Measurements from ENCODE around the gene GPSM3. TPM values are rescaled to one million over a fixed set of nuclear protein-coding genes. Genes with fewer than 3 reads are reported as not detected.
"Not testable (repeated sequence)": the region's sequence is repeated elsewhere in the genome, so short reads cannot be mapped to it uniquely, and the experiment has no call there.

The GPSM3 gene
- total and polyA plus RNA-seq, 2 experiments from 2014 or later, result 14.5 to 18.0 TPM

GRCh38 chr6:32148289-32149091 lies 44.0 kb downstream of the GPSM3 start:
- no peaks in the 10 kb centered on the region for H3K9me3 ChIP-seq (ENCODE audit: low read depth)
- peaks cover 30% of the 10 kb centered on the region for H3K27me3 ChIP-seq
- H3K4me1 ChIP-seq (ENCODE audit: low read depth), result peaks cover 22% of the 10 kb centered on the region
- TF ChIP-seq CTCF (IDR thresholded peaks at IDR 0.05; ENCODE audit: low read depth, low read length), result no peak
- no peak overlapping the region for H3K4me3 ChIP-seq
- DNase-seq (ENCODE audit: low read depth in 1 of 2, low spot score in 1 of 2), result no peak
- no peaks in the 10 kb centered on the region for H3K36me3 ChIP-seq
- no peak overlapping the region for H3K27ac ChIP-seq

GRCh38 chr6:32147401-32148132 lies 44.9 kb downstream of the GPSM3 start:
- Histone ChIP-seq H3K27me3 (peaks cover 30% of the 10 kb centered on the region), H3K9me3 (ENCODE audit: low read depth) (no peaks in the 10 kb centered on the region), H3K36me3 (no peaks in the 10 kb centered on the region), H3K4me1 (ENCODE audit: low read depth) (peaks cover 17% of the 10 kb centered on the region), H3K4me3 (no peak overlapping the region), H3K27ac (no peak overlapping the region)
- no peak for TF ChIP-seq CTCF (IDR thresholded peaks at IDR 0.05; ENCODE audit: low read depth, low read length)
- DNase-seq (ENCODE audit: low read depth in 1 of 2, low spot score in 1 of 2), result no peak

GRCh38 chr6:32146687-32147086 lies 45.8 kb downstream of the GPSM3 start:
- Histone ChIP-seq H3K9me3 (ENCODE audit: low read depth) (no peaks in the 10 kb centered on the region), H3K27ac (peak overlapping the region; percentile 64), H3K36me3 (no peaks in the 10 kb centered on the region), H3K4me3 (no peak overlapping the region), H3K27me3 (peaks cover 30% of the 10 kb centered on the region), H3K4me1 (ENCODE audit: low read depth) (peaks cover 10% of the 10 kb centered on the region)
- no peak for TF ChIP-seq CTCF (IDR thresholded peaks at IDR 0.05; ENCODE audit: low read depth, low read length)
- DNase-seq (ENCODE audit: low read depth in 1 of 2, low spot score in 1 of 2), result peak in 1 of 2 donors; percentile 11

GRCh38 chr6:32146287-32146686 lies 46.2 kb downstream of the GPSM3 start:
- TF ChIP-seq CTCF (IDR thresholded peaks at IDR 0.05; ENCODE audit: low read depth, low read length), result no peak
- no peaks in the 10 kb centered on the region for H3K9me3 ChIP-seq (ENCODE audit: low read depth)
- DNase-seq (ENCODE audit: low read depth in 1 of 2, low spot score in 1 of 2), result peak in 1 of 2 donors; percentile 33
- H3K4me1 ChIP-seq (ENCODE audit: low read depth), result peaks cover 10% of the 10 kb centered on the region
- no peaks in the 10 kb centered on the region for H3K36me3 ChIP-seq
- H3K27ac ChIP-seq, result peak overlapping the region; percentile 64
- H3K27me3 ChIP-seq, result peaks cover 26% of the 10 kb centered on the region
- H3K4me3 ChIP-seq, result no peak overlapping the region

- H3K4me1 ChIP-seq (ENCODE audit: low read depth), result peaks cover 10% of the 10 kb centered on the region
- not testable (repeated sequence) for H3K9me3 ChIP-seq (ENCODE audit: low read depth); DNase-seq (ENCODE audit: low read depth in 1 of 2, low spot score in 1 of 2); H3K27me3 ChIP-seq; H3K36me3 ChIP-seq; H3K4me3 ChIP-seq; H3K27ac ChIP-seq
Observed at GRCh38 chr6:32144238-32144637, 48.2 kb downstream of the GPSM3 start.

Other genes with a start within 250 kb of the GPSM3 start
- gene CFB, start 246.5 kb downstream of the GPSM3 start, total RNA-seq, result 0.42 and 0.66 TPM in 2 replicates
- gene CFB, start 246.5 kb downstream of the GPSM3 start, polyA plus RNA-seq, result 1.3 TPM in 1 of 2 replicates, not detected in the other
- 165 and 186 TPM in 2 replicates for gene NELFE, start 233.7 kb downstream of the GPSM3 start, total RNA-seq
- 146 and 201 TPM in 2 replicates for gene NELFE, start 233.7 kb downstream of the GPSM3 start, polyA plus RNA-seq
- 36.4 and 62.6 TPM in 2 replicates for gene SKIC2, start 233.5 kb downstream of the GPSM3 start, total RNA-seq
- gene SKIC2, start 233.5 kb downstream of the GPSM3 start, polyA plus RNA-seq, result 53.1 and 68.5 TPM in 2 replicates
- gene DXO, start 220.5 kb downstream of the GPSM3 start, total RNA-seq, result 36.7 and 44.9 TPM in 2 replicates
- 37.6 and 49.9 TPM in 2 replicates for gene DXO, start 220.5 kb downstream of the GPSM3 start, polyA plus RNA-seq
- gene C4A, start 210.6 kb downstream of the GPSM3 start, total RNA-seq, result 2.1 and 2.2 TPM in 2 replicates
- 1.9 and 2.5 TPM in 2 replicates for gene C4A, start 210.6 kb downstream of the GPSM3 start, polyA plus RNA-seq
- gene C4B, start 177.8 kb downstream of the GPSM3 start, total RNA-seq, result 4.1 and 4.2 TPM in 2 replicates
- 2.7 and 5.8 TPM in 2 replicates for gene C4B, start 177.8 kb downstream of the GPSM3 start, polyA plus RNA-seq
- 0.92 and 1.0 TPM in 2 replicates for gene CYP21A2, start 154.2 kb downstream of the GPSM3 start, total RNA-seq
- gene CYP21A2, start 154.2 kb downstream of the GPSM3 start, polyA plus RNA-seq, result 0.62 TPM in 1 of 2 replicates, not detected in the other
- 3.0 and 9.3 TPM in 2 replicates for gene TNXB, start 83.3 kb downstream of the GPSM3 start, total RNA-seq
- 0.92 and 1.7 TPM in 2 replicates for gene TNXB, start 83.3 kb downstream of the GPSM3 start, polyA plus RNA-seq
- 39.7 and 60.8 TPM in 2 replicates for gene ATF6B, start 64.4 kb downstream of the GPSM3 start, total RNA-seq
- 43.0 and 49.5 TPM in 2 replicates for gene ATF6B, start 64.4 kb downstream of the GPSM3 start, polyA plus RNA-seq
- gene FKBPL, start 62.4 kb downstream of the GPSM3 start, total RNA-seq, result 7.0 and 7.7 TPM in 2 replicates
- gene FKBPL, start 62.4 kb downstream of the GPSM3 start, polyA plus RNA-seq, result 10.0 and 14.2 TPM in 2 replicates
- 0.78 and 4.4 TPM in 2 replicates for gene PRRT1, start 40.7 kb downstream of the GPSM3 start, total RNA-seq
- 4.9 and 6.2 TPM in 2 replicates for gene PRRT1, start 40.7 kb downstream of the GPSM3 start, polyA plus RNA-seq
- 42.7 and 147 TPM in 2 replicates for gene PPT2, start 38.5 kb downstream of the GPSM3 start, total RNA-seq
- 34.6 and 50.2 TPM in 2 replicates for gene PPT2, start 38.5 kb downstream of the GPSM3 start, polyA plus RNA-seq
- 10.2 and 18.7 TPM in 2 replicates for gene EGFL8, start 28.0 kb downstream of the GPSM3 start, total RNA-seq
- 10.1 and 15.2 TPM in 2 replicates for gene EGFL8, start 28.0 kb downstream of the GPSM3 start, polyA plus RNA-seq
- 128 and 146 TPM in 2 replicates for gene AGPAT1, start 16.6 kb downstream of the GPSM3 start, total RNA-seq
- 69.3 and 69.6 TPM in 2 replicates for gene AGPAT1, start 16.6 kb downstream of the GPSM3 start, polyA plus RNA-seq
- gene RNF5, start 14.2 kb downstream of the GPSM3 start, total RNA-seq, result 180 and 188 TPM in 2 replicates
- 232 and 237 TPM in 2 replicates for gene RNF5, start 14.2 kb downstream of the GPSM3 start, polyA plus RNA-seq
- gene AGER, start 8.4 kb downstream of the GPSM3 start, total RNA-seq, result 5.0 and 13.5 TPM in 2 replicates
- 4.8 and 9.8 TPM in 2 replicates for gene AGER, start 8.4 kb downstream of the GPSM3 start, polyA plus RNA-seq
- gene PBX2, start 2.4 kb downstream of the GPSM3 start, total RNA-seq, result 124 and 130 TPM in 2 replicates
- gene PBX2, start 2.4 kb downstream of the GPSM3 start, polyA plus RNA-seq, result 17.3 and 23.9 TPM in 2 replicates
- 5.0 and 5.4 TPM in 2 replicates for gene NOTCH4, start 31.4 kb upstream of the GPSM3 start, total RNA-seq
- 3.2 and 7.2 TPM in 2 replicates for gene NOTCH4, start 31.4 kb upstream of the GPSM3 start, polyA plus RNA-seq
- not detected in 2 replicates for gene TSBP1, start 179.3 kb upstream of the GPSM3 start, total RNA-seq
- not detected in 2 replicates for gene TSBP1, start 179.3 kb upstream of the GPSM3 start, polyA plus RNA-seq
- not detected in 2 replicates for gene BTNL2, start 214.5 kb upstream of the GPSM3 start, total RNA-seq
- not detected in 2 replicates for gene BTNL2, start 214.5 kb upstream of the GPSM3 start, polyA plus RNA-seq
- not detected in 2 replicates for gene HLA-DRA, start 247.2 kb upstream of the GPSM3 start, total RNA-seq
- gene HLA-DRA, start 247.2 kb upstream of the GPSM3 start, polyA plus RNA-seq, result 2.4 TPM in 1 of 2 replicates, not detected in the other

Measured in cardiac muscle cell (in vitro differentiated cells and primary cell).